ENCODE data around the gene YIPF1.

GRCh38 chr1:53902235-53903138 is 12.9 kb upstream of the YIPF1 start:
- no peak for TF ChIP-seq CTCF (IDR thresholded peaks at IDR 0.05)
- TF ChIP-seq EP300 (IDR thresholded peaks at IDR 0.05; ENCODE audit: borderline replicate concordance in 1 of 2, low read depth in 1 of 2, low read length in 1 of 2) = no peak
- TF ChIP-seq YY1 (IDR thresholded peaks at IDR 0.05; ENCODE audit: low read depth) = no peak
- TF ChIP-seq MAX (IDR thresholded peaks at IDR 0.05; ENCODE audit: low read depth) = no peak
- no peak for TF ChIP-seq PBX3 (IDR thresholded peaks at IDR 0.05)
- TF ChIP-seq SMC3 (IDR thresholded peaks at IDR 0.05; ENCODE audit: low read depth, low read length) = no peak
- no peak for TF ChIP-seq JUND (IDR thresholded peaks at IDR 0.05)
- no peak for TF ChIP-seq POLR2AphosphoS5 (IDR thresholded peaks at IDR 0.05; ENCODE audit: low read depth, low read length)
- TF ChIP-seq RCOR1 (IDR thresholded peaks at IDR 0.05; ENCODE audit: low read length) = no peak
- no peak for TF ChIP-seq GABPA (IDR thresholded peaks at IDR 0.05; ENCODE audit: low read depth)
- TF ChIP-seq TAF1 (IDR thresholded peaks at IDR 0.05; ENCODE audit: borderline replicate concordance, low read depth, low read length) = no peak
- no peak for TF ChIP-seq RXRA (IDR thresholded peaks at IDR 0.05; ENCODE audit: borderline replicate concordance, low read depth)
- TF ChIP-seq, protein P1, sequence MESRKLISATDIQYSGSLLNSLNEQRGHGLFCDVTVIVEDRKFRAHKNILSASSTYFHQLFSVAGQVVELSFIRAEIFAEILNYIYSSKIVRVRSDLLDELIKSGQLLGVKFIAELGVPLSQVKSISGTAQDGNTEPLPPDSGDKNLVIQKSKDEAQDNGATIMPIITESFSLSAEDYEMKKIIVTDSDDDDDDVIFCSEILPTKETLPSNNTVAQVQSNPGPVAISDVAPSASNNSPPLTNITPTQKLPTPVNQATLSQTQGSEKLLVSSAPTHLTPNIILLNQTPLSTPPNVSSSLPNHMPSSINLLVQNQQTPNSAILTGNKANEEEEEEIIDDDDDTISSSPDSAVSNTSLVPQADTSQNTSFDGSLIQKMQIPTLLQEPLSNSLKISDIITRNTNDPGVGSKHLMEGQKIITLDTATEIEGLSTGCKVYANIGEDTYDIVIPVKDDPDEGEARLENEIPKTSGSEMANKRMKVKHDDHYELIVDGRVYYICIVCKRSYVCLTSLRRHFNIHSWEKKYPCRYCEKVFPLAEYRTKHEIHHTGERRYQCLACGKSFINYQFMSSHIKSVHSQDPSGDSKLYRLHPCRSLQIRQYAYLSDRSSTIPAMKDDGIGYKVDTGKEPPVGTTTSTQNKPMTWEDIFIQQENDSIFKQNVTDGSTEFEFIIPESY (IDR thresholded peaks at IDR 0.05; ENCODE audit: borderline replicate concordance, low read depth) = no peak
